A549 (cell line): ENCODE results near the gene PCGF3. TPM values are rescaled to one million over a fixed set of nuclear protein-coding genes. Genes with fewer than 3 reads are reported as not detected.
A peak's percentile ranks its signal among the peaks of the same experiment; 100 is the strongest.

ENCODE experiments used
- ATAC-seq, 2 experiments: fragments of 200-7000 bp in 1 of 2; fragments of >200 bp in 1 of 2; cut with Nextera tagmentation in 1 of 2; cut with Tn5 transposase in 1 of 2; 3 replicates each; pipeline versions ENCODE4 v1.8.0 to v1.9.1; 2018 to 2020; ENCODE audit warnings: mild to moderate bottlenecking in 1 of 2, moderate library complexity in 1 of 2
- CTCF ChIA-PET: fragments of 300-600 bp; sonication (Branson Sonifier 250); formaldehyde crosslinking; extraction: SDS; loops from one replicate; lab custom pipeline; 2021; ENCODE audit warnings: antibody characterized with exemption, inconsistent platforms; lab: Yijun Ruan, JAX
- POLR2A ChIA-PET: fragments of 350-600 bp; formaldehyde crosslinking; extraction: SDS; loops from one replicate; lab custom pipeline; 2021; ENCODE audit warnings: antibody characterized with exemption, inconsistent platforms; lab: Yijun Ruan, JAX
- DNase-seq, 2 experiments: peaks; one replicate each; pipeline versions ENCODE4 v3.0.0 to v3.0.0-alpha.2; 2011 to 2016; ENCODE audit warnings: low read depth in 1 of 2, low spot score in 1 of 2
- FAIRE-seq: peaks from 2 replicates; lab custom pipeline; 2011; peaks lifted over from hg19 to GRCh38; lab: Jason Lieb, UNC
- H3K27ac ChIP-seq, 2 experiments: fragments of >200 bp; sonication (Bioruptor Twin); formaldehyde crosslinking; 3 replicates each; pipeline ENCODE4 v1.5.1; 2016 to 2017
- H3K4me1 ChIP-seq: fragments of >200 bp; sonication (Bioruptor Twin); formaldehyde crosslinking; 3 replicates; pipeline ENCODE4 v1.6.1; 2016
- H3K4me2 ChIP-seq: fragments of >200 bp; sonication (Bioruptor Twin); formaldehyde crosslinking; 3 replicates; pipeline ENCODE4 v1.6.1; 2016
- H3K4me3 ChIP-seq: fragments of >200 bp; sonication (Bioruptor Twin); formaldehyde crosslinking; 3 replicates; pipeline ENCODE4 v1.5.1; 2016
- H3K9me3 ChIP-seq: fragments of >200 bp; sonication (Bioruptor Twin); formaldehyde crosslinking; 3 replicates; pipeline ENCODE4 v1.6.1; 2016
- BHLHE40 ChIP-seq: IDR thresholded peaks from 2 replicates; pipeline ENCODE4 v1.6.1; 2012; ENCODE audit warnings: low read depth, low read length, inconsistent platforms
- CEBPB ChIP-seq, 2 experiments: fragments of >200 bp in 1 of 2; sonication (Bioruptor Twin) in 1 of 2; formaldehyde crosslinking in 1 of 2; IDR thresholded peaks; 2 replicates each; pipeline ENCODE4 v1.6.1; 2012 to 2016
- FOSB ChIP-seq: fragments of 250-450 bp; sonication (Bioruptor Pico); IDR thresholded peaks from 2 replicates; pipeline ENCODE4 v1.5.0; 2020; ENCODE audit warnings: mild to moderate bottlenecking, moderate library complexity
- FOSL2 ChIP-seq, 2 experiments: fragments of 450-650 bp in 1 of 2; fragments of >200 bp in 1 of 2; sonication (Bioruptor Twin) in 1 of 2; formaldehyde crosslinking; IDR thresholded peaks; 2 replicates each; pipeline versions ENCODE4 v1.5.0 to v1.6.1; 2016 to 2020; ENCODE audit warnings: mild to moderate bottlenecking in 1 of 2, moderate library complexity in 1 of 2
- FOXS1 ChIP-seq: fragments of 250-450 bp; sonication (Bioruptor Pico); IDR thresholded peaks from 2 replicates; pipeline ENCODE4 v1.5.0; 2020; ENCODE audit warnings: mild to moderate bottlenecking, moderate library complexity
- JUNB ChIP-seq: fragments of >200 bp; sonication (Bioruptor Twin); formaldehyde crosslinking; IDR thresholded peaks from 2 replicates; pipeline ENCODE4 v1.6.1; 2016
- KDM5A ChIP-seq: fragments of 200-600 bp; sonication (generic); IDR thresholded peaks from 2 replicates; pipeline ENCODE4 v1.6.1; 2016; ENCODE audit warnings: antibody characterized with exemption, mild to moderate bottlenecking
- PHF8 ChIP-seq: fragments of 200-600 bp; sonication (generic); IDR thresholded peaks from 2 replicates; pipeline ENCODE4 v1.6.1; 2016; ENCODE audit warnings: low read depth, mild to moderate bottlenecking, antibody characterized with exemption, moderate library complexity, borderline replicate concordance
- POLR2A ChIP-seq: IDR thresholded peaks from 2 replicates; pipeline ENCODE4 v1.6.1; 2012; ENCODE audit warnings: mild to moderate bottlenecking, low read length
- RARB ChIP-seq: fragments of 250-450 bp; sonication (Bioruptor Pico); IDR thresholded peaks from 2 replicates; pipeline ENCODE4 v1.8.0; 2021; ENCODE audit warnings: mild to moderate bottlenecking, moderate library complexity
- RCOR1 ChIP-seq: fragments of 150-350 bp; IDR thresholded peaks from 2 replicates; pipeline ENCODE4 v1.6.1; 2014; ENCODE audit warnings: antibody characterized with exemption, low read length, low read depth
- RNF2 ChIP-seq: fragments of 200-600 bp; sonication (generic); IDR thresholded peaks from 2 replicates; pipeline ENCODE4 v1.6.1; 2016; ENCODE audit warnings: low read depth, mild to moderate bottlenecking, antibody characterized with exemption, moderate library complexity, borderline replicate concordance
- SREBF2 ChIP-seq: fragments of 450-650 bp; IDR thresholded peaks from 2 replicates; pipeline ENCODE4 v1.6.1; 2014; ENCODE audit warnings: mild to moderate bottlenecking, moderate library complexity
- TFCP2L1 ChIP-seq: fragments of 250-450 bp; sonication (Bioruptor Pico); IDR thresholded peaks from 2 replicates; pipeline ENCODE4 v1.5.0; 2021; ENCODE audit warnings: mild to moderate bottlenecking
- ZSCAN20 ChIP-seq: fragments of 250-450 bp; sonication (Bioruptor Pico); IDR thresholded peaks from 2 replicates; pipeline ENCODE4 v1.8.0; 2022; ENCODE audit warnings: mild to moderate bottlenecking, moderate library complexity
- WGBS: methylation state at CpG from one replicate; pipeline ENCODE4 v1.1.6; 2017; ENCODE audit errors: missing lambda C conversion rate; 5-methylcytosine and 5-hydroxymethylcytosine counted together
- polyA plus RNA-seq, 4 experiments: library from polyadenylated mRNA; depleted of rRNA in 3 of 4; stranded (reverse); fragments of >200 nt; fragmentation: RNase III in 1 of 4; extraction: RNeasy Plus Mini Kit Qiagen cat#74134 plus additional on column Dnase treatment in 1 of 4; gene quantifications; 2 replicates in 3 of 4; 3 replicates in 1 of 4; pipeline ENCODE4 v1.2.3, GENCODE V29; 2011 to 2017
- TF ChIP-seq, protein P1 (sequence below): IDR thresholded peaks from 2 replicates; pipeline ENCODE4 v1.6.1; 2012
- TF ChIP-seq, protein P2 (sequence below): IDR thresholded peaks from 2 replicates; pipeline ENCODE4 v1.6.1; 2012
- TF ChIP-seq, protein P3 (sequence below): fragments of 150-350 bp; IDR thresholded peaks from 2 replicates; pipeline ENCODE4 v1.6.1; 2014; ENCODE audit warnings: low read depth, mild to moderate bottlenecking, low read length
- TF ChIP-seq, protein P4 (sequence below): fragments of 250-450 bp; sonication (Bioruptor Pico); IDR thresholded peaks from 2 replicates; pipeline ENCODE4 v1.5.0; 2020; ENCODE audit warnings: low read depth, mild to moderate bottlenecking, moderate library complexity
- TF ChIP-seq, protein P5 (sequence below): fragments of 200-600 bp; sonication (generic); IDR thresholded peaks from 2 replicates; pipeline ENCODE4 v1.6.1; 2016; ENCODE audit warnings: antibody characterized with exemption, mild to moderate bottlenecking, moderate library complexity

The PCGF3 gene
- polyA plus RNA-seq, 2 of the 4 experiments (the other 2 are of a cell fraction), result 15.9 to 21.0 TPM

DNA sequence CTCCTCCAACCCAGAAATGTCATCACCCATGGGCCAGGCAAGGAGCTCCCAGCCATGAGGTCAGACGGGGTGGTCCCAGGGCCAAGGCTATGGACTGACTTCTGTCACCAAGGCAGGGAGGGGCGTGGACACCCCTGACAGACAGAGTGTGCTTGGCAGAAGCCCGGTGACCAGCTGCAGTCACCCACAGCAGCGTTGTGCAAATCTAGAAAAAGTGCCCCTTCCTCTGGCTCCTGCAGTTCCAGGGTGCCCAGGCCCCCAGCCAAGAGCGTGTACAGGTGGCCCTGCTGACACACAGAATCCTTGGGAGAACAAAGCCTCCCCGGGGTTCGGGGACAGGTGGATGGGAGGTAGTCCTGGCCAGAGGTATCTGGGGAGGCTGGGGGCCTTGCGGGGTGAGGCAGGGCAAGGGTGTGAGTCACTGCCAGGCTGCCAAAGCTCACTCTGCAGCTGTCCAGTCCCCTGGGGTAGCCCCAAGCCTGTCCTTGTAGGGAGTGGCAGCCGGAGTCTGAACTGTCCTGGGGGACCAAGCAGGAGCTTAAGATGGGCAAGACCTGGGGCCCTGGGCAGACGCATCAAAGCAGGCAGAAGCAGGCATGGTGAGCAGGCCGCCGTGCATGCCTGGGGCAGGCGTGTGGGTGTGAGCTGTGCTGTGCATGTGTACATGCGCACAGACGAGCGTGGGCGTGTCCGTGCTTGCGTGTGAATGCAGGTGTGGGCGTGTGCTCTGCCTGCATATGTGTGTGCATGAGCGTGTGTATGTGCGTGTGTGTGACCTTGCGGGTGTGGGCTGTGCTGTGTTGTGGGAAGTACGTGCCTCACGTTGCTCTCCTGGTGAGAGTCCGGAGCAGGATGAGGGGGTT lies 28.0 kb upstream of the PCGF3 start:
- no peak overlapping the region for H3K27ac ChIP-seq
- no peak for DNase-seq
- 87% methylated on average over 10 of the region's 26 CpGs for WGBS
- ATAC-seq, result no peak
- no peak overlapping the region for H3K4me2 ChIP-seq
- peaks cover 18% of the 10 kb centered on the region; the same call in 2 of the 3 replicates for H3K4me1 ChIP-seq
- POLR2A ChIA-PET, result no interaction called here
- no peak for FAIRE-seq
- TF ChIP-seq POLR2A (0 out of 2 replicates have a peak, but pooled peaks have one; percentile 20), FOXS1 (CRISPR knock-in tag) (no peak), JUNB (no peak), KDM5A (no peak), ZSCAN20 (CRISPR knock-in tag) (no peak), SREBF2 (no peak), TFCP2L1 (no peak)
- H3K4me3 ChIP-seq, result no peak overlapping the region
- CTCF ChIA-PET, result no interaction called here
- no peaks in the 10 kb centered on the region for H3K9me3 ChIP-seq

DNA sequence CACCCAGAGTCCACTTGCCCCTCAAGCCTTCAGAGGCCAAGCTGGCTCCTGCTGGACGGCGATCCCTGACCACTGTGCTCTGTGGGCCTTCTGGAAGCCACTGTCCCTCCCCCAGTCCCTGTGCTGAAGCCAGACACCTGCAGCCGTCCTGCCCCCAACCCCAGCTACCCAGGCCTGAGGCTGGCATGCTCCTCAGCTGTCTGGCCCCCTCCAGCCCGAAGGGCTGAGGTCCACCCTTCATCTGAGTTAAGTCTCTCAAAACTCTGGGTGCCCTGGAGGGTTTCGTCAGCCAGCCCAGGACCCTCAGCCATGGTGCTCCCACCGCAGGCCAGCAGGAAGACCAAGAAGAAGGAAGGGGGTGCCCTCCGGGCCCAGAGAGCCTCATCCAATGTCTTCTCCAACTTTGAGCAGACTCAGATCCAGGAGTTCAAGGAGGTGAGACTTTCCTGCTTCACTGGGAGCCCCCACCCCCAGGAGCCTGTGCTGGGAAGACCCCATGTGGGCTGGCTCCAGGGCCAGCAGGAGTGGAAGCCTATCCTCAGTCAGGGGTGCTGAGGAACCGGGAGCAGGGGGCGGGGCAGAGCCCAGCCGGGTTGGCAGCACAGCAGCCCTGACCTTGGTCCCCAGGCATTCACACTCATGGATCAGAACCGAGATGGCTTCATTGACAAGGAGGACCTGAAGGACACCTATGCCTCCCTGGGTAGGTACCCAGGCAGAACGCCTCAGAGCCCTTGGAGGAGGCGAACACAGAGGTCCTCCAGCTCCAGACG lies 27.1 kb upstream of the PCGF3 start:
- H3K4me3 ChIP-seq, result no peak overlapping the region
- DNase-seq (no peak), FAIRE-seq (no peak), ATAC-seq (no peak)
- ChIA-PET POLR2A (interaction anchor here (1.1 kb wide), 1 partner anchor 9 kb away, joined by 4 read pairs; no protein-coding TSS in a partner anchor), CTCF (interaction anchor here (0.7 kb wide), 1 partner anchor 132 kb away, joined by 3 read pairs; no protein-coding TSS in a partner anchor)
- TF ChIP-seq JUNB (no peak), RNF2 (no peak), RARB (CRISPR knock-in tag) (no peak), PHF8 (no peak), FOSL2 (IDR thresholded peaks at IDR 0.05) (no peak), FOSL2 (CRISPR knock-in tag; IDR thresholded peaks at IDR 0.05) (no peak), FOXS1 (CRISPR knock-in tag) (no peak), POLR2A (no peak)
- TF ChIP-seq, protein P1, sequence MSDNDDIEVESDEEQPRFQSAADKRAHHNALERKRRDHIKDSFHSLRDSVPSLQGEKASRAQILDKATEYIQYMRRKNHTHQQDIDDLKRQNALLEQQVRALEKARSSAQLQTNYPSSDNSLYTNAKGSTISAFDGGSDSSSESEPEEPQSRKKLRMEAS, result no peak
- TF ChIP-seq, protein P2, sequence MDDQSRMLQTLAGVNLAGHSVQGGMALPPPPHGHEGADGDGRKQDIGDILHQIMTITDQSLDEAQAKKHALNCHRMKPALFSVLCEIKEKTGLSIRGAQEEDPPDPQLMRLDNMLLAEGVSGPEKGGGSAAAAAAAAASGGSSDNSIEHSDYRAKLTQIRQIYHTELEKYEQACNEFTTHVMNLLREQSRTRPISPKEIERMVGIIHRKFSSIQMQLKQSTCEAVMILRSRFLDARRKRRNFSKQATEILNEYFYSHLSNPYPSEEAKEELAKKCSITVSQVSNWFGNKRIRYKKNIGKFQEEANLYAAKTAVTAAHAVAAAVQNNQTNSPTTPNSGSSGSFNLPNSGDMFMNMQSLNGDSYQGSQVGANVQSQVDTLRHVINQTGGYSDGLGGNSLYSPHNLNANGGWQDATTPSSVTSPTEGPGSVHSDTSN, result no peak
- TF ChIP-seq, protein P3, sequence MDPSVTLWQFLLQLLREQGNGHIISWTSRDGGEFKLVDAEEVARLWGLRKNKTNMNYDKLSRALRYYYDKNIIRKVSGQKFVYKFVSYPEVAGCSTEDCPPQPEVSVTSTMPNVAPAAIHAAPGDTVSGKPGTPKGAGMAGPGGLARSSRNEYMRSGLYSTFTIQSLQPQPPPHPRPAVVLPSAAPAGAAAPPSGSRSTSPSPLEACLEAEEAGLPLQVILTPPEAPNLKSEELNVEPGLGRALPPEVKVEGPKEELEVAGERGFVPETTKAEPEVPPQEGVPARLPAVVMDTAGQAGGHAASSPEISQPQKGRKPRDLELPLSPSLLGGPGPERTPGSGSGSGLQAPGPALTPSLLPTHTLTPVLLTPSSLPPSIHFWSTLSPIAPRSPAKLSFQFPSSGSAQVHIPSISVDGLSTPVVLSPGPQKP, result no peak
- no peak overlapping the region for H3K27ac ChIP-seq
- 73% methylated on average over 8 of the region's 14 CpGs for WGBS
- no peaks in the 10 kb centered on the region for H3K9me3 ChIP-seq
- peaks cover 13% of the 10 kb centered on the region; the same call in 1 of the 3 replicates for H3K4me1 ChIP-seq
- no peak overlapping the region for H3K4me2 ChIP-seq

DNA sequence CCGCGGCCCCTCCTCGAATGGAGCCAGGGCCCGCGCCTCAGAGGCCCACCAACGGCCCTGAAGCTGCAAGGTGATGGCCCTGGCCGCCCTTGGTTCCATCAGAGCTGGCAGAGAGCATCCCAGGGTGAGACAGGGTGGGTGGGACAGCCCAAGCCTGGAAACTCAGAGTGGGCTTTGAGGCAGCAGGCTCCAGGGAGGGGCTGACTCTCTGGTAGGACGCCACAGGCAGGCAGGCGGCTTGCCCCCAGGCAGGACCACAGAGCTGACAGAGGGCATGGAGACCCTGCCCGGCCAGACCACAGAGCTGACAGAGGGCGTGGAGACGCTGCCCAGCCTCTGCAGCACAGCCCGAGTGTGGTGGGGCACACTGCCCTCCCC lies 26.5 kb upstream of the PCGF3 start:
- Histone ChIP-seq H3K4me3 (no peak overlapping the region), H3K9me3 (no peaks in the 10 kb centered on the region), H3K4me1 (peaks cover 13% of the 10 kb centered on the region; the same call in 1 of the 3 replicates), H3K4me2 (no peak overlapping the region), H3K27ac (no peak overlapping the region)
- FAIRE-seq (no peak), ATAC-seq (no peak), DNase-seq (no peak)
- TF ChIP-seq RCOR1 (no peak), CEBPB (IDR thresholded peaks at IDR 0.05) (no peak), PHF8 (no peak), BHLHE40 (no peak), FOSB (CRISPR knock-in tag) (no peak)
- TF ChIP-seq, protein P4, sequence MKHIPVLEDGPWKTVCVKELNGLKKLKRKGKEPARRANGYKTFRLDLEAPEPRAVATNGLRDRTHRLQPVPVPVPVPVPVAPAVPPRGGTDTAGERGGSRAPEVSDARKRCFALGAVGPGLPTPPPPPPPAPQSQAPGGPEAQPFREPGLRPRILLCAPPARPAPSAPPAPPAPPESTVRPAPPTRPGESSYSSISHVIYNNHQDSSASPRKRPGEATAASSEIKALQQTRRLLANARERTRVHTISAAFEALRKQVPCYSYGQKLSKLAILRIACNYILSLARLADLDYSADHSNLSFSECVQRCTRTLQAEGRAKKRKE, result no peak
- TF ChIP-seq, protein P5, sequence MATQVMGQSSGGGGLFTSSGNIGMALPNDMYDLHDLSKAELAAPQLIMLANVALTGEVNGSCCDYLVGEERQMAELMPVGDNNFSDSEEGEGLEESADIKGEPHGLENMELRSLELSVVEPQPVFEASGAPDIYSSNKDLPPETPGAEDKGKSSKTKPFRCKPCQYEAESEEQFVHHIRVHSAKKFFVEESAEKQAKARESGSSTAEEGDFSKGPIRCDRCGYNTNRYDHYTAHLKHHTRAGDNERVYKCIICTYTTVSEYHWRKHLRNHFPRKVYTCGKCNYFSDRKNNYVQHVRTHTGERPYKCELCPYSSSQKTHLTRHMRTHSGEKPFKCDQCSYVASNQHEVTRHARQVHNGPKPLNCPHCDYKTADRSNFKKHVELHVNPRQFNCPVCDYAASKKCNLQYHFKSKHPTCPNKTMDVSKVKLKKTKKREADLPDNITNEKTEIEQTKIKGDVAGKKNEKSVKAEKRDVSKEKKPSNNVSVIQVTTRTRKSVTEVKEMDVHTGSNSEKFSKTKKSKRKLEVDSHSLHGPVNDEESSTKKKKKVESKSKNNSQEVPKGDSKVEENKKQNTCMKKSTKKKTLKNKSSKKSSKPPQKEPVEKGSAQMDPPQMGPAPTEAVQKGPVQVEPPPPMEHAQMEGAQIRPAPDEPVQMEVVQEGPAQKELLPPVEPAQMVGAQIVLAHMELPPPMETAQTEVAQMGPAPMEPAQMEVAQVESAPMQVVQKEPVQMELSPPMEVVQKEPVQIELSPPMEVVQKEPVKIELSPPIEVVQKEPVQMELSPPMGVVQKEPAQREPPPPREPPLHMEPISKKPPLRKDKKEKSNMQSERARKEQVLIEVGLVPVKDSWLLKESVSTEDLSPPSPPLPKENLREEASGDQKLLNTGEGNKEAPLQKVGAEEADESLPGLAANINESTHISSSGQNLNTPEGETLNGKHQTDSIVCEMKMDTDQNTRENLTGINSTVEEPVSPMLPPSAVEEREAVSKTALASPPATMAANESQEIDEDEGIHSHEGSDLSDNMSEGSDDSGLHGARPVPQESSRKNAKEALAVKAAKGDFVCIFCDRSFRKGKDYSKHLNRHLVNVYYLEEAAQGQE, result no peak
- 90% methylated on average over 2 of the region's 13 CpGs for WGBS
- ChIA-PET CTCF (interaction anchor here (0.7 kb wide), 1 partner anchor 133 kb away, joined by 3 read pairs; no protein-coding TSS in a partner anchor), POLR2A (interaction anchor here (1.1 kb wide), 1 partner anchor 8 kb away, joined by 4 read pairs; no protein-coding TSS in a partner anchor)
